Loucy (cell line): ENCODE results near the gene THRAP3.

ENCODE experiments used
- H2AFZ ChIP-seq: fragments of 200-600 bp; sonication (generic); 2 replicates; pipeline ENCODE4 v1.6.0; 2016; ENCODE audit warnings: antibody characterized with exemption, mild to moderate bottlenecking, low read length, moderate library complexity
- H3F3A ChIP-seq: fragments of 200-600 bp; 2 replicates; pipeline ENCODE4 v1.6.0; 2016; ENCODE audit warnings: antibody characterized with exemption, low read depth, mild to moderate bottlenecking
- H3K27me3 ChIP-seq: fragments of 200-600 bp; sonication (generic); 2 replicates; pipeline ENCODE4 v1.6.1; 2014; ENCODE audit warnings: low read length, mild to moderate bottlenecking; ENCODE audit not compliant: insufficient read depth, poor library complexity, severe bottlenecking
- H3K36me3 ChIP-seq: fragments of 200-600 bp; sonication (generic); 2 replicates; pipeline ENCODE4 v1.6.1; 2016; ENCODE audit warnings: low read length; ENCODE audit not compliant: insufficient read depth
- H3K4me1 ChIP-seq: fragments of 200-600 bp; sonication (generic); 2 replicates; pipeline ENCODE4 v1.5.1; 2014; ENCODE audit warnings: low read length, mild to moderate bottlenecking; ENCODE audit not compliant: insufficient read depth, poor library complexity, severe bottlenecking
- H3K4me2 ChIP-seq: fragments of 200-600 bp; sonication (generic); 2 replicates; pipeline ENCODE4 v1.6.0; 2014; ENCODE audit warnings: antibody characterized with exemption, low read length, low read depth, mild to moderate bottlenecking; ENCODE audit not compliant: poor library complexity, severe bottlenecking
- H3K4me3 ChIP-seq: fragments of 200-600 bp; sonication (generic); 2 replicates; pipeline ENCODE4 v1.5.1; 2014; ENCODE audit warnings: low read length, mild to moderate bottlenecking, mixed read lengths; ENCODE audit not compliant: poor library complexity, severe bottlenecking
- H3K79me2 ChIP-seq: fragments of 200-600 bp; sonication (generic); 2 replicates; pipeline ENCODE4 v1.6.1; 2014; ENCODE audit warnings: low read length; ENCODE audit not compliant: insufficient read depth
- H3K9ac ChIP-seq: fragments of 200-600 bp; sonication (generic); 2 replicates; pipeline ENCODE4 v1.6.0; 2014; ENCODE audit warnings: mild to moderate bottlenecking, low read depth, low read length, moderate library complexity; ENCODE audit not compliant: poor library complexity, severe bottlenecking
- H3K9me2 ChIP-seq: fragments of 200-600 bp; sonication (generic); replicated peaks from 2 replicates; pipeline ENCODE4 v1.6.1; 2016; ENCODE audit warnings: low read depth, low read length, mixed read lengths
- H3K9me3 ChIP-seq: fragments of 200-600 bp; sonication (generic); 2 replicates; pipeline ENCODE4 v1.6.1; 2014; ENCODE audit warnings: mild to moderate bottlenecking, antibody characterized with exemption, low read length, low read depth; ENCODE audit not compliant: insufficient read depth
- H4K20me1 ChIP-seq: fragments of 200-600 bp; sonication (generic); 2 replicates; pipeline ENCODE4 v1.6.0; 2014; ENCODE audit warnings: antibody characterized with exemption, low read length, mild to moderate bottlenecking; ENCODE audit not compliant: insufficient read depth, poor library complexity, severe bottlenecking
- CTCF ChIP-seq: fragments of 200-600 bp; sonication (generic); conservative IDR thresholded peaks from 2 replicates; pipeline ENCODE4 v1.5.1; 2014; ENCODE audit warnings: mild to moderate bottlenecking, antibody characterized with exemption, low read length
- EZH2phosphoT487 ChIP-seq: fragments of 200-600 bp; IDR thresholded peaks from 2 replicates; pipeline ENCODE4 v1.6.1; 2018; ENCODE audit warnings: antibody characterized with exemption, mild to moderate bottlenecking, moderate library complexity, borderline replicate concordance

THRAP3 gene

GRCh38 chr1:36179220-36179600 lies 45.0 kb upstream of the THRAP3 start:
- Histone ChIP-seq H3K9me3 (no peaks in the 10 kb centered on the region), H3K36me3 (peaks cover 63% of the 10 kb centered on the region; the same call in 1 of the 2 replicates), H3F3A (no peaks in the 10 kb centered on the region), H3K4me1 (no peaks in the 10 kb centered on the region), H2AFZ (no peak overlapping the region), H3K9me2 (no peaks in the 10 kb centered on the region), H3K9ac (no peak overlapping the region), H3K27me3 (no peaks in the 10 kb centered on the region), H3K79me2 (no peaks in the 10 kb centered on the region), H4K20me1 (peaks cover 8% of the 10 kb centered on the region), H3K4me2 (no peak overlapping the region), H3K4me3 (no peak overlapping the region)
- no peak for TF ChIP-seq CTCF
- TF ChIP-seq EZH2phosphoT487, result no peak

- H4K20me1 ChIP-seq, result no peaks in the 10 kb centered on the region
- H3K79me2 ChIP-seq, result no peaks in the 10 kb centered on the region
- no peak overlapping the region for H3K9ac ChIP-seq
- H3F3A ChIP-seq, result no peaks in the 10 kb centered on the region
- H3K9me2 ChIP-seq, result no peaks in the 10 kb centered on the region
- no peak overlapping the region for H3K4me3 ChIP-seq
- H3K36me3 ChIP-seq, result peaks cover 33% of the 10 kb centered on the region; the same call in 1 of the 2 replicates
- no peak overlapping the region for H3K4me2 ChIP-seq
- H3K9me3 ChIP-seq, result no peaks in the 10 kb centered on the region
- no peaks in the 10 kb centered on the region for H3K27me3 ChIP-seq
- TF ChIP-seq EZH2phosphoT487, result no peak
- H2AFZ ChIP-seq, result no peak overlapping the region
- no peaks in the 10 kb centered on the region for H3K4me1 ChIP-seq
Measured at GRCh38 chr1:36182734-36183133, 41.5 kb upstream of the THRAP3 start.

GRCh38 chr1:36183309-36183856 lies 40.9 kb upstream of the THRAP3 start:
- Histone ChIP-seq H3K4me1 (no peaks in the 10 kb centered on the region), H3K9me3 (no peaks in the 10 kb centered on the region), H3K9ac (no peak overlapping the region), H3K4me3 (no peak overlapping the region), H3K9me2 (no peaks in the 10 kb centered on the region), H3K36me3 (peaks cover 29% of the 10 kb centered on the region; the same call in 1 of the 2 replicates), H3F3A (no peaks in the 10 kb centered on the region), H3K27me3 (no peaks in the 10 kb centered on the region), H2AFZ (no peak overlapping the region), H3K4me2 (no peak overlapping the region), H3K79me2 (no peaks in the 10 kb centered on the region), H4K20me1 (no peaks in the 10 kb centered on the region)
- TF ChIP-seq CTCF (no peak), EZH2phosphoT487 (no peak)
